SJSA1 (cell line): Measurements from ENCODE around the gene SNRPA1. TPM values are rescaled to one million over a fixed set of nuclear protein-coding genes. Genes with fewer than 3 reads are reported as not detected.

Source experiments
- DNase-seq, 2 experiments: peaks; one replicate each; pipeline ENCODE4 v3.0.0-alpha.2; 2015 to 2020; ENCODE audit warnings: low spot score in 2 of 2, low read depth in 1 of 2
- H3K27ac ChIP-seq: fragments of 250-450 bp; sonication (Bioruptor Pico); 2 replicates; pipeline ENCODE4 v1.5.1; 2020; ENCODE audit warnings: mild to moderate bottlenecking, moderate library complexity
- H3K27me3 ChIP-seq: fragments of 250-450 bp; sonication (Bioruptor Pico); replicated peaks from 2 replicates; pipeline ENCODE4 v1.5.1; 2020; ENCODE audit warnings: mild to moderate bottlenecking, moderate library complexity
- H3K36me3 ChIP-seq: fragments of 250-450 bp; sonication (Bioruptor Pico); 2 replicates; pipeline ENCODE4 v1.5.1; 2020; ENCODE audit warnings: mild to moderate bottlenecking
- H3K4me1 ChIP-seq: fragments of 250-450 bp; sonication (Bioruptor Pico); replicated peaks from 2 replicates; pipeline ENCODE4 v1.6.1; 2021; ENCODE audit warnings: mild to moderate bottlenecking
- H3K4me3 ChIP-seq: fragments of 250-450 bp; sonication (Bioruptor Pico); 2 replicates; pipeline ENCODE4 v1.5.1; 2020; ENCODE audit warnings: mild to moderate bottlenecking
- H3K9me3 ChIP-seq: fragments of 250-450 bp; sonication (Bioruptor Pico); replicated peaks from 2 replicates; pipeline ENCODE4 v1.5.1; 2020; ENCODE audit warnings: mild to moderate bottlenecking
- total RNA-seq: library from RNA; depleted of rRNA; stranded (reverse); fragments of >200 nt; shearing (Covaris generic); gene quantifications from 2 replicates; pipeline ENCODE4 v1.2.3, GENCODE V29; 2014; rRNA removed

SNRPA1 gene
- total RNA-seq, 1 experiment from 2014 or later, result 76.3 TPM

- Histone ChIP-seq H3K4me3 (no peak overlapping the region), H3K27me3 (no peaks in the 10 kb centered on the region), H3K36me3 (peaks cover 42% of the 10 kb centered on the region), H3K9me3 (no peaks in the 10 kb centered on the region), H3K4me1 (peaks cover 40% of the 10 kb centered on the region), H3K27ac (peak overlapping the region; percentile 24; the same call in 1 of the 2 replicates)
- no peak for DNase-seq
Measured at GRCh38 chr15:101243420-101243819, 51.6 kb downstream of the SNRPA1 start.

- no peak overlapping the region for H3K4me3 ChIP-seq
- H3K27ac ChIP-seq, result peak overlapping the region; percentile 24; the same call in 1 of the 2 replicates
- H3K9me3 ChIP-seq, result no peaks in the 10 kb centered on the region
- peaks cover 38% of the 10 kb centered on the region for H3K36me3 ChIP-seq
- peaks cover 40% of the 10 kb centered on the region for H3K4me1 ChIP-seq
- peak in 1 of 2 experiments; percentile 67 for DNase-seq
- H3K27me3 ChIP-seq, result no peaks in the 10 kb centered on the region
Measured at GRCh38 chr15:101242999-101243336, 52.1 kb downstream of the SNRPA1 start.

GRCh38 chr15:101242160-101242998 lies 52.7 kb downstream of the SNRPA1 start:
- Histone ChIP-seq H3K36me3 (peaks cover 36% of the 10 kb centered on the region), H3K27me3 (no peaks in the 10 kb centered on the region), H3K9me3 (no peaks in the 10 kb centered on the region), H3K4me1 (peaks cover 40% of the 10 kb centered on the region), H3K27ac (peak overlapping the region; percentile 24; the same call in 1 of the 2 replicates), H3K4me3 (no peak overlapping the region)
- no peak for DNase-seq

DNA sequence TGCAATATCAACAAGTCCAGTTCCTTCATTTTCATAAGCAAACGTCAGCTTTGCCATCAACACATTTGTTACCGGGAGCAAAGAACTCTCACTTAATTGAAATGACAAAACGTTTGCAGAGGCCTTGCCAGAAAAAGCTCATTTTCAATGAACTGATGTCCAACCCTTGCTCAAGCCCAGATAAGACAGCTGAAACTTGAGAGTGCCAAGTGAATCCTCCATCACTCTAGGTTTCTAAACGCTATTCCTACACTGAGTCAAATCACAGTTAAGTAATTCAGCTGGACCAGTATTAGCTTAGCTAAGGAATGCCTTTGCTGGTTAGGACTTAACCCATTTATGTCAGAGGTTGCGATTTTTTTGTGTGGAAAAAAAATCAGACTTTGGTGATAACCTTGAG lies 54.7 kb downstream of the SNRPA1 start:
- no peaks in the 10 kb centered on the region for H3K9me3 ChIP-seq
- peaks cover 25% of the 10 kb centered on the region for H3K36me3 ChIP-seq
- no peak overlapping the region for H3K4me3 ChIP-seq
- peaks cover 35% of the 10 kb centered on the region for H3K4me1 ChIP-seq
- no peak overlapping the region for H3K27ac ChIP-seq
- H3K27me3 ChIP-seq, result no peaks in the 10 kb centered on the region
- DNase-seq, result no peak

- Histone ChIP-seq H3K9me3 (no peaks in the 10 kb centered on the region), H3K4me3 (no peak overlapping the region), H3K27ac (no peak overlapping the region), H3K4me1 (peaks cover 28% of the 10 kb centered on the region), H3K36me3 (peaks cover 26% of the 10 kb centered on the region), H3K27me3 (no peaks in the 10 kb centered on the region)
- DNase-seq, result no peak
Measured at GRCh38 chr15:101239724-101240136, 55.3 kb downstream of the SNRPA1 start.

GRCh38 chr15:101237251-101237650 lies 57.8 kb downstream of the SNRPA1 start:
- H3K4me3 ChIP-seq, result no peak overlapping the region
- H3K27me3 ChIP-seq, result no peaks in the 10 kb centered on the region
- H3K27ac ChIP-seq, result no peak overlapping the region
- DNase-seq, result no peak
- peaks cover 4% of the 10 kb centered on the region for H3K4me1 ChIP-seq
- no peaks in the 10 kb centered on the region for H3K9me3 ChIP-seq
- H3K36me3 ChIP-seq, result peaks cover 39% of the 10 kb centered on the region

- H3K27me3 ChIP-seq, result no peaks in the 10 kb centered on the region
- H3K27ac ChIP-seq, result no peak overlapping the region
Measured at GRCh38 chr15:101233651-101234280, 61.3 kb downstream of the SNRPA1 start.

DNA sequence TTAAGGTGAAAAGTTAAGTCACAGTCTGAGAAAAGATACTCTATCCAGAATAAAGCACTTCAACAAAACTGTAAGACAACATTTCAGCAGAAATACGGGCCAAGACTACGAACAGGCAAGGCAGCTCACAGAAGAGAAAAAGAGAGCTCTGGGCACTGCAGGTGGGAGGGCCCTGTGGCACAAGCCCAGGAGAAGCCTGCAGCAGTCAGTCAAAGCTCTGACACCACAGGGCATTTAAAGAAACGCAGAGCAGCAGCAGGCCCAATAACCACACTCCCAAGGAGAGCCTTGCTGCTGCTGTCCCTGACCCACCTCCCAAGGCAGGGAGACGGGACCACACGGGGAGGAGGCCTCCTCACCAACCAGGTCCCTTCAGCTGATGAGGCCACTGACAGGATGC lies 62.4 kb downstream of the SNRPA1 start:
- no peak for DNase-seq
- Histone ChIP-seq H3K27me3 (no peaks in the 10 kb centered on the region), H3K9me3 (no peaks in the 10 kb centered on the region; the same call in 1 of the 2 replicates), H3K4me3 (no peak overlapping the region), H3K4me1 (no peaks in the 10 kb centered on the region), H3K27ac (no peak overlapping the region), H3K36me3 (peaks cover 69% of the 10 kb centered on the region)

More at GRCh38 chr15:101233651-101234280, 61.3 kb downstream of the SNRPA1 start:
- Histone ChIP-seq H3K36me3 (peaks cover 67% of the 10 kb centered on the region), H3K4me3 (no peak overlapping the region), H3K9me3 (no peaks in the 10 kb centered on the region; the same call in 1 of the 2 replicates), H3K4me1 (no peaks in the 10 kb centered on the region)
- no peak for DNase-seq

Other genes with a start within 250 kb of the SNRPA1 start
- gene CHSY1, start 43.2 kb downstream of the SNRPA1 start, total RNA-seq, result 47.9 and 62.8 TPM in 2 replicates
- gene SELENOS, start 17.8 kb downstream of the SNRPA1 start, total RNA-seq, result 180 and 181 TPM in 2 replicates
- 0.44 and 1.7 TPM in 2 replicates for gene PCSK6, start 194.5 kb upstream of the SNRPA1 start, total RNA-seq